PFSK-1 (cell line): Measurements from ENCODE around the gene NKAP.

ENCODE experiments used
- POLR2AphosphoS5 ChIP-seq: IDR thresholded peaks from 2 replicates; pipeline ENCODE4 v1.6.1; 2012; ENCODE audit warnings: low read depth, mild to moderate bottlenecking, control low read depth, low read length, moderate library complexity
- SIN3A ChIP-seq: IDR thresholded peaks from 2 replicates; pipeline ENCODE4 v1.6.1; 2012; ENCODE audit warnings: mild to moderate bottlenecking, low read length, moderate library complexity, borderline replicate concordance; ENCODE audit not compliant: insufficient read depth

- TF ChIP-seq POLR2AphosphoS5 (no peak), SIN3A (no peak)
Observed at GRCh38 chrX:119990556-119991004, 47.0 kb upstream of the NKAP start.
